Measurements from ENCODE around the gene TMED1.

GRCh38 chr19:10870955-10871603 is 35.1 kb upstream of the TMED1 start, which contains the start of gene CARM1:
- TF ChIP-seq EZH2 (IDR thresholded peaks at IDR 0.05; ENCODE audit: low read depth) (no peak), CTCF (conservative IDR thresholded peaks at IDR 0.05) (peak; percentile 45; the same call in 1 of the 2 replicates)
